Measurements from ENCODE around the gene PTPRD. TPM values are rescaled to one million over a fixed set of nuclear protein-coding genes. Genes with fewer than 3 reads are reported as not detected.
A peak's percentile ranks its signal among the peaks of the same experiment; 100 is the strongest.

The PTPRD gene
- total and polyA plus RNA-seq, 2 donors from 2014 or later = 6.4 to 78.9 TPM

DNA sequence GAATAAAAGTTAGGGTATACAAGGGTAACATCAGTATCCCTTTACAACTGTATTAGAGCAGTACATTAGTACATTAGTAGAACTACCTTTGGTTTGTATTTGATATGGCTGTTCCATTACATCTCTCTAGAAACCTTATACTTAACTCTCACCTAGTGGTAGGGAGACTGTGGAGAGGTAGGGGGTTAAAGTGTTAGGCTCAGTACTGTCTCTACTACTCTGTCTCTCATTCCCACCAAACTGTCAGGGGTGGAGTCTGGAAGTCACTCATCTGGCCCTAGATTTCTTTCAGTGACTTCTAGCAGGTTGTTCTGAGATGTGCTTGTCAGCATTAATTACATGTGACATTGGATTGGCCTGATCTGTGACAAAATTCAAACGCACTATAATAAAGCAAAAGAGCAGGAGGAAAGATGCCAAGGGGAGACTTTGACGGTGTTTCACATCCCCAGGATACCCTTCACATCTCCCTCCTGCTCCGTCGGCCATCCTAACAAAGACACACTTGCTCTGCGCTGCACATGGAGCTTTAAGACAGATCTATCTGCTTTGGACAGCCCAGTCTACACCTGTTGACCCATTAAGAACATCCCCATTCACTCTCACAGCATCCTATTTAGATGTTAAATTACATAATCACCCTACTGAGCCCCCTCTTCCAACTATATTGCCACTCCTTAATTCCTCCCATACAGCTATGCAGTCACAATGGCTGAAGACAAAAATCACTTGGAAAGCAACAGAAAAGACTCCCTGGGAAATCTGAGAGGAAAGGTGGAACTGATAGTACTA, 1770.2 kb downstream of the PTPRD start:
- intact Hi-C loops (cut with DNase I) = no loop called here
- no peaks in the 10 kb centered on the region for H3K9me3 ChIP-seq (ENCODE audit: control insufficient read depth in 2 of 3, insufficient read depth in 1 of 3, low read length in 3 of 3)
- H3K9ac ChIP-seq (ENCODE audit: low read length in 3 of 3) = no peak overlapping the region
- no peaks in the 10 kb centered on the region for H3K27me3 ChIP-seq (ENCODE audit: control insufficient read depth, insufficient read depth, low read length)
- no peak overlapping the region for H3K27ac ChIP-seq (ENCODE audit: low read depth in 2 of 2, low read length in 2 of 2)
- DNase-seq = no peak
- no peak for FAIRE-seq
- no peaks in the 10 kb centered on the region for H3K4me1 ChIP-seq (ENCODE audit: control insufficient read depth in 2 of 3, insufficient read depth in 2 of 3, low read depth in 1 of 3, low read length in 3 of 3)
- TF ChIP-seq, protein P1, sequence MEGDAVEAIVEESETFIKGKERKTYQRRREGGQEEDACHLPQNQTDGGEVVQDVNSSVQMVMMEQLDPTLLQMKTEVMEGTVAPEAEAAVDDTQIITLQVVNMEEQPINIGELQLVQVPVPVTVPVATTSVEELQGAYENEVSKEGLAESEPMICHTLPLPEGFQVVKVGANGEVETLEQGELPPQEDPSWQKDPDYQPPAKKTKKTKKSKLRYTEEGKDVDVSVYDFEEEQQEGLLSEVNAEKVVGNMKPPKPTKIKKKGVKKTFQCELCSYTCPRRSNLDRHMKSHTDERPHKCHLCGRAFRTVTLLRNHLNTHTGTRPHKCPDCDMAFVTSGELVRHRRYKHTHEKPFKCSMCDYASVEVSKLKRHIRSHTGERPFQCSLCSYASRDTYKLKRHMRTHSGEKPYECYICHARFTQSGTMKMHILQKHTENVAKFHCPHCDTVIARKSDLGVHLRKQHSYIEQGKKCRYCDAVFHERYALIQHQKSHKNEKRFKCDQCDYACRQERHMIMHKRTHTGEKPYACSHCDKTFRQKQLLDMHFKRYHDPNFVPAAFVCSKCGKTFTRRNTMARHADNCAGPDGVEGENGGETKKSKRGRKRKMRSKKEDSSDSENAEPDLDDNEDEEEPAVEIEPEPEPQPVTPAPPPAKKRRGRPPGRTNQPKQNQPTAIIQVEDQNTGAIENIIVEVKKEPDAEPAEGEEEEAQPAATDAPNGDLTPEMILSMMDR (IDR thresholded peaks at IDR 0.05; ENCODE audit: borderline replicate concordance, extremely low read depth, insufficient read depth) = no peak
- no peak overlapping the region for H3K4me3 ChIP-seq (ENCODE audit: low read length in 3 of 3)
- no peaks in the 10 kb centered on the region for H3K36me3 ChIP-seq (ENCODE audit: control insufficient read depth in 2 of 3, insufficient read depth in 3 of 3, low read length in 3 of 3)

DNA sequence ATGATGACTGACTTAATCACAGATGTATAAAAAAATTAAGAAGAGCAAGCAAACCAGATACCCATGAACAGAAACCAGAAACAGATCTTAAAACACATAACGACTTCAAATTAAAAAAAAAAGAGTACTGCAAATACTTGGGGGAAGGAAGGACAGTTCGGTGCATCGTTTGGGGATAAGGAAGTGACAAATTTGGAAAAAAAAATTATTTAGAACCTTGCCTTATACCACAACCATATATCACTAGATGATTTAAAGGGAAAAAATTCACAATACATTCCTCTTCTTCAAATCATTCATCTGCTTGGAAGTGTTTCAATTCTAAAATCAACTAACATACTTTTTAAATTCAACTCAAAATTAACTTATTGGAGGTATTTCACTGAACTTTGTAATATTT, 1774.7 kb downstream of the PTPRD start:
- TF ChIP-seq, protein P1 (IDR thresholded peaks at IDR 0.05; ENCODE audit: borderline replicate concordance, extremely low read depth, insufficient read depth) = no peak
- Histone ChIP-seq H3K27ac (ENCODE audit: low read depth in 2 of 2, low read length in 2 of 2) (no peak overlapping the region), H3K9me3 (ENCODE audit: control insufficient read depth in 2 of 3, insufficient read depth in 1 of 3, low read length in 3 of 3) (no peaks in the 10 kb centered on the region), H3K4me1 (ENCODE audit: control insufficient read depth in 2 of 3, insufficient read depth in 2 of 3, low read depth in 1 of 3, low read length in 3 of 3) (peaks cover 0 to 5% (median 0%) of the 10 kb centered on the region in 3 donors), H3K4me3 (ENCODE audit: low read length in 3 of 3) (no peak overlapping the region), H3K36me3 (ENCODE audit: control insufficient read depth in 2 of 3, insufficient read depth in 3 of 3, low read length in 3 of 3) (no peaks in the 10 kb centered on the region), H3K9ac (ENCODE audit: low read length in 3 of 3) (no peak overlapping the region), H3K27me3 (ENCODE audit: control insufficient read depth, insufficient read depth, low read length) (no peaks in the 10 kb centered on the region)
- intact Hi-C loops (cut with DNase I) = no loop called here
- DNase-seq = no peak
- no peak for FAIRE-seq

DNA sequence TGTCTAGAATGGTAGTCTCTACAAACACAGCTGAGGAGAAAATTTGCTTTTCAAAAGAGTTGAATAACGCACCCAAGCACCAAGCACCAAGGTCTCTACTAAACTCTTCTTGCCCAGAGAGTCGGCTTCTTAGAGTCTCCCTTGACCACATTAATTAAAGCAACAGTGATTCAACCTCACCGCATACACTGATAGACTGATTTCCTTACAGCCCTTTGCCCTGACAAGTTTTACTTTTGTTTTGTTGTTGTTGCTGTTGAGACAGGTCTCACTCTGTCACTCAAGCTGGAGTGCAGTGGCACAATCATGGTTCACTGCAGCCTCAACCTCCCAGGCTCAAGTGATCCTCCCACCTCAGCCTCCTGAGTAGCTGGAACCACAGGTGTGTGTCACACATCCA, 1777.5 kb downstream of the PTPRD start:
- Histone ChIP-seq H3K4me3 (ENCODE audit: low read length in 3 of 3) (no peak overlapping the region), H3K36me3 (ENCODE audit: control insufficient read depth in 2 of 3, insufficient read depth in 3 of 3, low read length in 3 of 3) (no peaks in the 10 kb centered on the region), H3K9ac (ENCODE audit: low read length in 3 of 3) (no peak overlapping the region), H3K9me3 (ENCODE audit: control insufficient read depth in 2 of 3, insufficient read depth in 1 of 3, low read length in 3 of 3) (no peaks in the 10 kb centered on the region), H3K27me3 (ENCODE audit: control insufficient read depth, insufficient read depth, low read length) (no peaks in the 10 kb centered on the region), H3K4me1 (ENCODE audit: control insufficient read depth in 2 of 3, insufficient read depth in 2 of 3, low read depth in 1 of 3, low read length in 3 of 3) (peaks cover 0 to 5% (median 0%) of the 10 kb centered on the region in 3 donors), H3K27ac (ENCODE audit: low read depth in 2 of 2, low read length in 2 of 2) (peak overlapping the region; percentile 2 to 49)
- no peak for FAIRE-seq
- no peak for DNase-seq
- TF ChIP-seq, protein P1 (IDR thresholded peaks at IDR 0.05; ENCODE audit: borderline replicate concordance, extremely low read depth, insufficient read depth) = no peak
- intact Hi-C loops (cut with DNase I) = no loop called here

All from kidney (tissue), 14 donors.